OCI-LY1 (cell line): ENCODE measurements around the gene SERPINI1.

ENCODE experiments used
- CTCF ChIP-seq: fragments of 200-600 bp; sonication (generic), shearing (Covaris generic); IDR thresholded peaks from 2 replicates; pipeline ENCODE4 v1.5.1; 2017; ENCODE audit warnings: mild to moderate bottlenecking, antibody characterized with exemption, low read length, moderate library complexity, mixed read lengths
- EZH2 ChIP-seq: fragments of 200-600 bp; sonication (generic), shearing (Covaris generic); IDR thresholded peaks from 2 replicates; pipeline ENCODE4 v1.8.0; 2017; ENCODE audit warnings: borderline replicate concordance, mixed run types, mild to moderate bottlenecking, antibody characterized with exemption, low read length, moderate library complexity, mixed read lengths

- TF ChIP-seq CTCF (no peak), EZH2 (no peak)
Measured at GRCh38 chr3:167732313-167733065, 3.0 kb upstream of the SERPINI1 start.
